Measurements from ENCODE around the gene MRPL34.

MRPL34 gene

GRCh38 chr19:17311455-17312188, 6.0 kb downstream of the MRPL34 start:
- no peak for DNase-seq

- no peak for DNase-seq
Measured at GRCh38 chr19:17312189-17313113, 6.8 kb downstream of the MRPL34 start.

GRCh38 chr19:17314007-17314593, 8.4 kb downstream of the MRPL34 start:
- no peak for DNase-seq

- DNase-seq = no peak
Measured at GRCh38 chr19:17318966-17319365, 13.3 kb downstream of the MRPL34 start.

GRCh38 chr19:17319473-17320238, 14.0 kb downstream of the MRPL34 start:
- DNase-seq = no peak

- no peak for DNase-seq
Measured at GRCh38 chr19:17320435-17320834, 14.8 kb downstream of the MRPL34 start.

GRCh38 chr19:17321655-17322489, 16.2 kb downstream of the MRPL34 start:
- no peak for DNase-seq

GRCh38 chr19:17322854-17323253, 17.2 kb downstream of the MRPL34 start:
- no peak for DNase-seq

GRCh38 chr19:17323300-17323963, 17.8 kb downstream of the MRPL34 start:
- DNase-seq = no peak

GRCh38 chr19:17323964-17324332, 18.3 kb downstream of the MRPL34 start:
- no peak for DNase-seq

- no peak for DNase-seq
Measured at GRCh38 chr19:17324357-17325114, 18.9 kb downstream of the MRPL34 start.

GRCh38 chr19:17325133-17325532, 19.5 kb downstream of the MRPL34 start:
- DNase-seq = no peak

- no peak for DNase-seq
Measured at GRCh38 chr19:17325881-17326594, 20.4 kb downstream of the MRPL34 start.

GRCh38 chr19:17326595-17326966, 20.9 kb downstream of the MRPL34 start:
- DNase-seq = no peak

GRCh38 chr19:17327068-17327653, 21.5 kb downstream of the MRPL34 start:
- no peak for DNase-seq

- DNase-seq = no peak
Measured at GRCh38 chr19:17327654-17328516, 22.2 kb downstream of the MRPL34 start.

- no peak for DNase-seq
Measured at GRCh38 chr19:17328517-17329365, 23.1 kb downstream of the MRPL34 start.

All from SHP77 treated with DMSO at 0.1 percent for 48 hours (cell line).